PC-9 (cell line): ENCODE measurements around the gene MAP3K7CL.

ENCODE experiments used
- EZH2 ChIP-seq: fragments of 200-600 bp; sonication (generic); IDR thresholded peaks from 2 replicates; pipeline ENCODE4 v1.8.0; 2017; ENCODE audit warnings: antibody characterized with exemption, low read depth
- TF ChIP-seq, protein P1 (sequence below): fragments of 200-600 bp; sonication (generic); conservative IDR thresholded peaks from 2 replicates; pipeline ENCODE4 v1.6.1; 2017; ENCODE audit warnings: mixed run types, antibody characterized with exemption, mild to moderate bottlenecking, moderate library complexity

DNA sequence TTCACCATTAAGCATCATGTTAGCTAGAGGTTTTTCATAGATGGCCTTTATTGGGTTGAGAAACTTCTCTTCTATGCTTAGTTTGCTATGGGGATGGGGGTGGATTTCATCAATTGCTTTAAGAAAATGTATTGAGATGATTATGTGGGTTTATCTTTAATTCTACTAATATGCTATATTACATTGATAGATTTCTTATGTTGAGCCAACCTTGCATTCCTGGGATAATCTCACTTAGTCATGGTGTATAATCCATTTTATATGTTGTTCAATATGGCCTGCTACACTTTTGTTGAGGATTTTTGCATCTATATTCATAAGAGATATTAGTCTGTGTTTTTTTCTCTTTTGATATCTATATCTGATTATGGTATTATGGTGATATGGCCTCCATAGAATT, 70.7 kb downstream of the MAP3K7CL start:
- TF ChIP-seq, protein P1, sequence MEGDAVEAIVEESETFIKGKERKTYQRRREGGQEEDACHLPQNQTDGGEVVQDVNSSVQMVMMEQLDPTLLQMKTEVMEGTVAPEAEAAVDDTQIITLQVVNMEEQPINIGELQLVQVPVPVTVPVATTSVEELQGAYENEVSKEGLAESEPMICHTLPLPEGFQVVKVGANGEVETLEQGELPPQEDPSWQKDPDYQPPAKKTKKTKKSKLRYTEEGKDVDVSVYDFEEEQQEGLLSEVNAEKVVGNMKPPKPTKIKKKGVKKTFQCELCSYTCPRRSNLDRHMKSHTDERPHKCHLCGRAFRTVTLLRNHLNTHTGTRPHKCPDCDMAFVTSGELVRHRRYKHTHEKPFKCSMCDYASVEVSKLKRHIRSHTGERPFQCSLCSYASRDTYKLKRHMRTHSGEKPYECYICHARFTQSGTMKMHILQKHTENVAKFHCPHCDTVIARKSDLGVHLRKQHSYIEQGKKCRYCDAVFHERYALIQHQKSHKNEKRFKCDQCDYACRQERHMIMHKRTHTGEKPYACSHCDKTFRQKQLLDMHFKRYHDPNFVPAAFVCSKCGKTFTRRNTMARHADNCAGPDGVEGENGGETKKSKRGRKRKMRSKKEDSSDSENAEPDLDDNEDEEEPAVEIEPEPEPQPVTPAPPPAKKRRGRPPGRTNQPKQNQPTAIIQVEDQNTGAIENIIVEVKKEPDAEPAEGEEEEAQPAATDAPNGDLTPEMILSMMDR: no peak
- TF ChIP-seq EZH2: no peak
